Panc1 (cell line): ENCODE results near the gene COTL1. TPM values are rescaled to one million over a fixed set of nuclear protein-coding genes. Genes with fewer than 3 reads are reported as not detected.

Source experiments
- ATAC-seq: fragments of 200-7000 bp; cut with Tn5 transposase; 2 replicates; pipeline ENCODE4 v1.9.1; 2020; ENCODE audit warnings: mild to moderate bottlenecking, moderate library complexity
- BruUV-seq: library from RNA; stranded (reverse); fragments of 400-500 nt; replicated peaks from 2 replicates; lab custom pipeline; 2021; lab: Mats Ljungman, UMichigan
- CTCF ChIA-PET: fragments of 300-600 bp; sonication (Branson Sonifier 250); formaldehyde crosslinking; loops from one replicate; lab custom pipeline; 2022; ENCODE audit warnings: antibody characterized with exemption; lab: Charles Lee
- POLR2A ChIA-PET: fragments of 300-600 bp; sonication (Branson Sonifier 250); formaldehyde crosslinking; loops from one replicate; lab custom pipeline; 2022; ENCODE audit warnings: antibody characterized with exemption; lab: Charles Lee
- DNase-seq: peaks from one replicate; pipeline ENCODE4 v3.0.0-alpha.2; 2010; ENCODE audit warnings: low read depth, low spot score
- H3K27ac ChIP-seq: 2 replicates; pipeline ENCODE4 v1.5.1; 2011; ENCODE audit warnings: mild to moderate bottlenecking, low read length, inconsistent platforms
- H3K27me3 ChIP-seq: fragments of 200-500 bp; sonication (Bioruptor generic); 2 replicates; pipeline ENCODE4 v1.6.0; 2014; ENCODE audit warnings: low read length, inconsistent platforms; ENCODE audit not compliant: control insufficient read depth, insufficient read depth
- H3K36me3 ChIP-seq: fragments of 200-500 bp; sonication (Bioruptor generic); 2 replicates; pipeline ENCODE4 v1.5.1; 2014; ENCODE audit warnings: inconsistent platforms, mild to moderate bottlenecking, low read length, moderate library complexity; ENCODE audit not compliant: control insufficient read depth, insufficient read depth
- H3K4me1 ChIP-seq: 2 replicates; pipeline ENCODE4 v1.5.1; 2011; ENCODE audit warnings: inconsistent platforms, mild to moderate bottlenecking, low read length, moderate library complexity; ENCODE audit not compliant: control insufficient read depth, insufficient read depth
- H3K4me3 ChIP-seq, 2 experiments: 2 replicates each; pipeline ENCODE4 v1.5.1; 2011 to 2012; ENCODE audit warnings: low read depth in 2 of 2, low read length in 2 of 2, mild to moderate bottlenecking in 2 of 2, inconsistent platforms in 1 of 2, moderate library complexity in 1 of 2
- H3K9me3 ChIP-seq: fragments of 200-500 bp; sonication (Bioruptor generic); 2 replicates; pipeline ENCODE4 v1.5.1; 2014; ENCODE audit warnings: low read depth, mild to moderate bottlenecking, inconsistent platforms, low read length, moderate library complexity; ENCODE audit not compliant: control insufficient read depth, insufficient read depth
- POLR2AphosphoS5 ChIP-seq: IDR thresholded peaks from 2 replicates; pipeline ENCODE4 v1.6.1; 2012; ENCODE audit warnings: mild to moderate bottlenecking, low read depth, low read length, moderate library complexity
- SIN3A ChIP-seq: IDR thresholded peaks from 2 replicates; pipeline ENCODE4 v1.6.1; 2012; ENCODE audit warnings: low read depth, mild to moderate bottlenecking, low read length, moderate library complexity, borderline replicate concordance; ENCODE audit not compliant: insufficient read depth
- TCF7L2 ChIP-seq: IDR thresholded peaks from 2 replicates; pipeline ENCODE4 v1.6.1; 2011; ENCODE audit warnings: mild to moderate bottlenecking, low read depth, low read length, inconsistent platforms
- in situ Hi-C: cut with HindIII; loops from 2 replicates; pipeline ENCODE4 v1.10.0; 2016; ENCODE audit warnings: low sequenced_read_pairs, low pct_unique_long_range_greater_than_20kb
- intact Hi-C: fragments of 100-400 bp; cut with micrococcal nuclease; formaldehyde crosslinking; loops from one replicate; pipeline ENCODE4 v1.10.0; 2022; ENCODE audit not compliant: unreplicated experiment
- total RNA-seq: library from RNA; stranded (reverse); gene quantifications from one replicate; pipeline ENCODE4 v1.2.1, GENCODE V29; 2021; ENCODE audit not compliant: unreplicated experiment
- TF ChIP-seq, protein P1 (sequence below), 2 experiments: IDR thresholded peaks; 2 replicates each; pipeline ENCODE4 v1.6.1; 2011 to 2012; ENCODE audit warnings: low read depth in 2 of 2, control low read depth in 1 of 2, low read length in 1 of 2, mild to moderate bottlenecking in 1 of 2, moderate library complexity in 1 of 2; ENCODE audit not compliant: insufficient read depth in 1 of 2
- TF ChIP-seq, protein P2 (sequence below): fragments of 450-650 bp; IDR thresholded peaks from 2 replicates; pipeline ENCODE4 v1.5.1; 2017; ENCODE audit warnings: mild to moderate bottlenecking

COTL1 gene
- total RNA-seq, 1 experiment from 2014 or later, result 302 TPM

DNA sequence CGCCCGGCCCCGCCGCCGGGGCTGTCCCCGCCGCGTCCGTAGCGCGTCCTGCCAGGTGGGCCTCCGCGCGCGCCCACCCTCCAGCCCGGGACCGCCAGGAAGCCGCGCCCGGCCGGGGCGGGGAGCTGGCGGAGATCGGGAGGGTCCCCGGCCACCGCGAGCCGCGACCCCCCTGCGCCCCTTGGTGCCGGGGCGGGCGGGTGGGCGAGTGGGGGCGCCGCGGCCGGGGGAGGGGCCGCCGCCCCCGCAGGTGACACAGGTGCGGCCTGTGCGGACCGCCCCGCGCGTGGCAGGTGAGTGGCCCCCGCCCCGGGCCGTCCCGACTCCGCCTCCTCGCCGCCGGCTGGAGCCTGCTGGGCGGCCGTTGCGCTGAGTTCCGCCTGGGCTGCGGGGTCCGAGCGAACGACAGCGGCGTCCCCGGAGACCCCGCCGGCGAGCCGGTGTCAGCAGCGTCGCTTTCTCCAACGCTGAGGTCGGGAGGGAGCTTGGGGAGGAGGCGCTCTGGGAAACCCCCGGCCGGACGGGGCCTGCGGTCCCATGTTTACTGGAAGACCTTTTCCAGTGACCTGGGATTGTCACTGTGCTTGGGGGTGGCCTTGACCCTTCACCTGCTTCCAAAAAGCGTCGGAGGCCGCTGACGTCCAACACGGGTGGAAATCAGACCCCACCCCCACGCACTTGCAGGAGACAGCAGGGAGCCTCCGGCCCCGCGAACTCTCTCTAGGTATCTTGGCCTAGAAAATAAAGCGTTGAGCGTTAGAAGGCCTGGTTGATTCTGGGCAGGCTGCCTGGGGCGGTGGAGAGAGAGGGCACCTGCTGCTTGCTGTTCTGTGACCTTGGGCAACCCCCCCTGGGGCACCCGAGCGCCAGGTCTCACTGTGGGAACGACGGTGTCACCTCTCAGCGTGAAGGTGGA, 31.0 kb upstream of the COTL1 start:
- H3K27ac ChIP-seq, result peak overlapping the region; percentile 59
- POLR2A ChIA-PET, result interaction anchor here (0.5 kb wide), 1 partner anchor 155 kb away, joined by 3 read pairs; no protein-coding TSS in a partner anchor
- peaks cover 6% of the 10 kb centered on the region for H3K4me1 ChIP-seq
- no peaks in the 10 kb centered on the region for H3K9me3 ChIP-seq
- peak; percentile 80 for ATAC-seq
- intact Hi-C loops (no loop called here), in situ Hi-C loops (no loop called here)
- H3K36me3 ChIP-seq, result no peaks in the 10 kb centered on the region; the same call in 1 of the 2 replicates
- CTCF ChIA-PET, result interaction anchor here (0.6 to 0.8 kb wide), 3 partner anchors 31 to 138 kb away, joined by 3 to 7 read pairs (median 3); no protein-coding TSS in a partner anchor
- no peak for TF ChIP-seq TCF7L2
- TF ChIP-seq, protein P1, sequence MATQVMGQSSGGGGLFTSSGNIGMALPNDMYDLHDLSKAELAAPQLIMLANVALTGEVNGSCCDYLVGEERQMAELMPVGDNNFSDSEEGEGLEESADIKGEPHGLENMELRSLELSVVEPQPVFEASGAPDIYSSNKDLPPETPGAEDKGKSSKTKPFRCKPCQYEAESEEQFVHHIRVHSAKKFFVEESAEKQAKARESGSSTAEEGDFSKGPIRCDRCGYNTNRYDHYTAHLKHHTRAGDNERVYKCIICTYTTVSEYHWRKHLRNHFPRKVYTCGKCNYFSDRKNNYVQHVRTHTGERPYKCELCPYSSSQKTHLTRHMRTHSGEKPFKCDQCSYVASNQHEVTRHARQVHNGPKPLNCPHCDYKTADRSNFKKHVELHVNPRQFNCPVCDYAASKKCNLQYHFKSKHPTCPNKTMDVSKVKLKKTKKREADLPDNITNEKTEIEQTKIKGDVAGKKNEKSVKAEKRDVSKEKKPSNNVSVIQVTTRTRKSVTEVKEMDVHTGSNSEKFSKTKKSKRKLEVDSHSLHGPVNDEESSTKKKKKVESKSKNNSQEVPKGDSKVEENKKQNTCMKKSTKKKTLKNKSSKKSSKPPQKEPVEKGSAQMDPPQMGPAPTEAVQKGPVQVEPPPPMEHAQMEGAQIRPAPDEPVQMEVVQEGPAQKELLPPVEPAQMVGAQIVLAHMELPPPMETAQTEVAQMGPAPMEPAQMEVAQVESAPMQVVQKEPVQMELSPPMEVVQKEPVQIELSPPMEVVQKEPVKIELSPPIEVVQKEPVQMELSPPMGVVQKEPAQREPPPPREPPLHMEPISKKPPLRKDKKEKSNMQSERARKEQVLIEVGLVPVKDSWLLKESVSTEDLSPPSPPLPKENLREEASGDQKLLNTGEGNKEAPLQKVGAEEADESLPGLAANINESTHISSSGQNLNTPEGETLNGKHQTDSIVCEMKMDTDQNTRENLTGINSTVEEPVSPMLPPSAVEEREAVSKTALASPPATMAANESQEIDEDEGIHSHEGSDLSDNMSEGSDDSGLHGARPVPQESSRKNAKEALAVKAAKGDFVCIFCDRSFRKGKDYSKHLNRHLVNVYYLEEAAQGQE (IDR thresholded peaks at IDR 0.05; ENCODE audit: insufficient read depth in 1 of 2, low read depth in 2 of 2, low read length in 1 of 2), result no peak
- TF ChIP-seq SIN3A, result no peak
- TF ChIP-seq, protein P2, sequence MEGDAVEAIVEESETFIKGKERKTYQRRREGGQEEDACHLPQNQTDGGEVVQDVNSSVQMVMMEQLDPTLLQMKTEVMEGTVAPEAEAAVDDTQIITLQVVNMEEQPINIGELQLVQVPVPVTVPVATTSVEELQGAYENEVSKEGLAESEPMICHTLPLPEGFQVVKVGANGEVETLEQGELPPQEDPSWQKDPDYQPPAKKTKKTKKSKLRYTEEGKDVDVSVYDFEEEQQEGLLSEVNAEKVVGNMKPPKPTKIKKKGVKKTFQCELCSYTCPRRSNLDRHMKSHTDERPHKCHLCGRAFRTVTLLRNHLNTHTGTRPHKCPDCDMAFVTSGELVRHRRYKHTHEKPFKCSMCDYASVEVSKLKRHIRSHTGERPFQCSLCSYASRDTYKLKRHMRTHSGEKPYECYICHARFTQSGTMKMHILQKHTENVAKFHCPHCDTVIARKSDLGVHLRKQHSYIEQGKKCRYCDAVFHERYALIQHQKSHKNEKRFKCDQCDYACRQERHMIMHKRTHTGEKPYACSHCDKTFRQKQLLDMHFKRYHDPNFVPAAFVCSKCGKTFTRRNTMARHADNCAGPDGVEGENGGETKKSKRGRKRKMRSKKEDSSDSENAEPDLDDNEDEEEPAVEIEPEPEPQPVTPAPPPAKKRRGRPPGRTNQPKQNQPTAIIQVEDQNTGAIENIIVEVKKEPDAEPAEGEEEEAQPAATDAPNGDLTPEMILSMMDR, result no peak
- TF ChIP-seq POLR2AphosphoS5, result no peak
- no peak for DNase-seq
- no TSS peak for BruUV-seq
- no peaks in the 10 kb centered on the region for H3K27me3 ChIP-seq
- peak overlapping the region; percentile 64 to 67 for H3K4me3 ChIP-seq

DNA sequence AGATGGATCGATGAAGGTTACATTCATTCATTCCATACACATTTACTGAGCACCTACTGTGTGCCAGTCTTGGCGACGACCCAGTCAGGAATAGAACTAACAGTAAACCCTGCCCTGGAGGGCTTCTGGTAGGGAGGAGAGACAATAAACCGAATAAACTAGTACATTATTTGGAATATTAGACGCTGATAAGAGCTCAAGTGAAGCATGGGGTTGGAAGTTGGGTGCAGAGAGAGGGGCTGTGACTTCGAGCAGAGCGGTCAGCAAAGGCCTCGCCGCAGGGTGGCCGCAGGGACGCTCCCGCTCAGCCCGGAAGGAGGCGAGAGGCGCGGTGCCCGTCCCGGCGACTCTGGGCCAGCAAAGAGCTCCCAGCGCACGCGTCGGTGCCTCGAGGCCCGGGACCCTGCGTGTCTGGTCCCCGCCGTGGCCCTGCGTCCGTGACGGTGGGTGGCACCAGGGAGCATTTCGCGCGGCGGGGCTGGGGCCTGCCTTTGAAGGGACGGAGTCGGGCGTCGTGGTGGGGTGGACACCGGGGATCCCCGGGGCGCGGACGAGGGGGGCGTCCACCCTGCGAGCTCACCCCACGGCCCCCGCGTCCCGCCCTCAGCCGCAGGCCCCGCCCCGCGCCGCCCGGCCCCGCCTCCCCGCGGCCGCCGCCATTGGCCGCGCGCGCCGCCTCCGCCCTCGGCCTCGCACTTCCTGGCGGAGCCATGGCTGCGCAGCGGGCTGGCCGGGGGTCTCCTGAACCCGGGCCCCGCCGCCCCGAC, 30.1 kb upstream of the COTL1 start, which contains the start of gene KLHL36:
TSS of gene KLHL36 (plus strand) at position 684 of the 767 bp plus-strand sequence. CDS start 2,357 bp downstream, outside the sequence.
- CTCF ChIA-PET, result interaction anchor here (0.6 to 0.8 kb wide), 3 partner anchors 30 to 137 kb away, joined by 3 to 7 read pairs (median 3); no protein-coding TSS in a partner anchor
- POLR2A ChIA-PET, result interaction anchor here (0.5 kb wide), 1 partner anchor 154 kb away, joined by 3 read pairs; no protein-coding TSS in a partner anchor
- in situ Hi-C loops, result no loop called here
- no TSS peak for BruUV-seq
- Histone ChIP-seq H3K9me3 (no peaks in the 10 kb centered on the region), H3K4me1 (peaks cover 7% of the 10 kb centered on the region), H3K4me3 (peak within 1 kb of the TSS; percentile 64 to 67), H3K36me3 (no peaks in the 10 kb centered on the region; the same call in 1 of the 2 replicates), H3K27me3 (no peaks in the 10 kb centered on the region), H3K27ac (peak within 1 kb of the TSS; percentile 63)
- no peak for TF ChIP-seq TCF7L2
- TF ChIP-seq, protein P1 (IDR thresholded peaks at IDR 0.05; ENCODE audit: insufficient read depth in 1 of 2, low read depth in 2 of 2, low read length in 1 of 2), result no peak
- TF ChIP-seq, protein P2, result no peak
- no peak for TF ChIP-seq SIN3A
- TF ChIP-seq POLR2AphosphoS5, result no peak
- DNase-seq (no peak), ATAC-seq (peak; percentile 95)
- intact Hi-C loops, result no loop called here
